Measurements from ENCODE around the gene DPPA3. TPM values are rescaled to one million over a fixed set of nuclear protein-coding genes. Genes with fewer than 3 reads are reported as not detected.

Gene DPPA3
- total and polyA plus RNA-seq, 9 of the 15 experiments (the other 6 are each of a cell fraction or from before 2014, with no cell fraction given): not detected

- TF ChIP-seq ZNF639 (CRISPR knock-in tag; conservative IDR thresholded peaks at IDR 0.05 in 1 of 2, IDR thresholded peaks at IDR 0.05 in 1 of 2) (no peak), ELK1 (CRISPR knock-in tag; IDR thresholded peaks at IDR 0.05) (no peak), THAP7 (CRISPR knock-in tag; IDR thresholded peaks at IDR 0.05) (no peak), PTTG1 (tag; IDR thresholded peaks at IDR 0.05; ENCODE audit: low read depth) (no peak), MXD1 (CRISPR knock-in tag; IDR thresholded peaks at IDR 0.05; ENCODE audit: borderline replicate concordance, poor library complexity, severe bottlenecking) (no peak), HCFC1 (IDR thresholded peaks at IDR 0.05; ENCODE audit: low read depth, low read length) (no peak), SIRT6 (IDR thresholded peaks at IDR 0.05; ENCODE audit: low read depth, low read length) (no peak), HDGF (IDR thresholded peaks at IDR 0.05) (no peak), ZEB2 (IDR thresholded peaks at IDR 0.05) (no peak), JUN (IDR thresholded peaks at IDR 0.05; ENCODE audit: borderline replicate concordance, low read depth, low read length) (no peak), JUN (CRISPR knock-in tag; IDR thresholded peaks at IDR 0.05; ENCODE audit: borderline replicate concordance) (no peak), ZNF239 (CRISPR knock-in tag; IDR thresholded peaks at IDR 0.05) (no peak), NELFE (IDR thresholded peaks at IDR 0.05; ENCODE audit: insufficient read depth, insufficient read length) (no peak)
Measured at GRCh38 chr12:7709969-7710675, 1.1 kb upstream of the DPPA3 start (continued).

Data from K562 (cell line).